GM18858 (cell line): Measurements from ENCODE around the gene LILRA1.
"Not testable (repeated sequence)": the region's sequence is repeated elsewhere in the genome, so short reads cannot be mapped to it uniquely, and the experiment has no call there.

Source experiments
- ATAC-seq: cut with Tn5 transposase; IDR thresholded peaks from one replicate; pipeline ENCODE4 v1.9.1; 2021; ENCODE audit not compliant: unreplicated experiment

The LILRA1 gene

DNA sequence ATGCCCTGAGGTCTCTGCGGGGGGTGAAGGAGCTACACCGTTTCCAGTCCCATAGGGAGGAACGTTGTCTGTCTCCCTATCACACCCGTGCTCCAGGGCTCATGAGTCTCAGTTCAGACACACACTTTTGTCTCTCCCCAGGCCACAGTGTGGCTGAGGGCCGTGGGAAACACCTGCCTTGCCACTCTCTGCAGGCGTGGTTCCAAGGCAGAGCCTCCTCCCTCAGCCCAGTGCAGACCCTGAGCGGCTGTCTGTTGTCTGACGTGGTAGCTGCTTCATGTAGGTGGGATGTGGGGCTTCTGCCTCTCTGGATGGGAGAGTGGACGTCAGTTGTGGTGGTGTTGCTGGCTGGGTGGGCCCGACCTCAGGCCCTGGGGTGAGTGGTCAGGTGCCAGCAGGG lies 30.8 kb downstream of the LILRA1 start:
- not testable (repeated sequence) for ATAC-seq

DNA sequence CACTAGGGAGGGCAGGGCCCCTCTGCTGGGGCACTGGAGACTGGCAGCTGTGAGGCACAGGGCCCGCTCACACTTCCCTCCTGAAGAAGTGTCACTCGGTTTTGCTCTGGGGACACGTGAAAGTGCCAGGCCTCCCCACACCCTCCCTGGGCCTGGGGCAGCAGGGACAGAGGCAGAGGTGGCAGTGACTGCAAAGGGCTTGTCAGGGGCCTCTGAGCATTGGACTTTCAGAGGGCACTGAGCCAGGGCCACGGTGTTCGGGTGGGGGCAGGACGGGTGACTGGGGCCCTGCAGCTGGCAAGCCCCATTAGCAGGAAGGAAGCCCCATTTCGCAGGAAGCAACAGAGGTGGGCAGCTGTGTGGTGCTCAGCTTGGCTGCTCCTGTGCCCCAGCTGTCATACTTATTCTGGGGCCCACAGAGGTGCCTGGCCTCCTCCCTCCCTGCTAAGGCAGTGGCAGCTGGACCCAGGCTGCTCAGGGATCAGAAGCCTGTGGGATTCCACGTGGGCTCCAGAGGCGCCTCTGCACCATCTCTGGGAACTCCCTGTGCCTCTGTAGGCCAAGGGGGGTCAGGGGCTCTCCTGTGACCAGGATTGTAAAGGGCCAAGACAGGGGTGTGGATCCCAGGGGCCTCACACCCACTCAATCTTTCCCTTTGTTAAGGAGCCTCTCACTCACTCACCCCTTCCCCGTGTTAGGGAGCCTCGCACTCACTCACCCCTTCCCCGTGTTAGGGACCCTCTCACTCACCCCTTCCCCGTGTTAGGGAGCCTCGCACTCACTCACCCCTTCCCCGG lies 31.7 kb downstream of the LILRA1 start:
- not testable (repeated sequence) for ATAC-seq

DNA sequence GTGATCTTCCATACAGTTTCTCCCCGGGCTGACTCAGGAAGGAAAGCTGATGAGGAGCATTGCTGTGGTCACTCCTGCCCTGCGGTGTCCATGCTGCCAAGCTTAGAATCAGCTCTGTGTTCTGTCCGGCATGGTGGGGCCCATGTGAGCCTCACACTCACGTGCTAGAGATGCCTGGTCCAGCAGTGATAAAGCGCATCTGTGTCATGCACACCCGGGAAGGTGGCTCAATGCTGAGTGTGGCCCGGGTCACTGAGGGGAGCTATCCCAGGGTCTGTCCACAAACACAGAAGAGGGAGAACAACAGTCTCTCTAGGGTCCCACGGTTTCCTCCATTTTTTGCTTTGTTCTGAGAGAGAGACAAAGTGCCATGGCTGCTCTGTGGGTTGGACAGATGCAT lies 33.3 kb downstream of the LILRA1 start:
- no peak for ATAC-seq

DNA sequence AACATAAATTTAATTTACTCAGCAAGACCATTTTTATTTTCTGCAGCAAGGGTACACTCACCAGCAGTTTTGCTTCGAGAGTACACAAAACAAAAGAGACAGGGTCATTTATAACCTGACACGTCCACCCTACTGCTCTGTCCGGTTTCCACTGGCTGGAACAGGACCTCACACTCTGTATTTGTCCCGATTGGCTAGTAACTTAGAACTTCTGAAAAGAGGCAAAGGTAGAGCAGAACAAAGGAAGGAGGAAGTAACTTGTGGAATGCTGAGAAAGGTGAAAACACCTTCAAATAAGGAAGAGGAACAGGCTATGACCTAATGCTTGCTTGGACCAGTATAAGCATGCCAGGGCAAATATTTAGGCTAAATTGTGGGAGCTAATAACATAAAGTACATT lies 34.5 kb downstream of the LILRA1 start:
- not testable (repeated sequence) for ATAC-seq

DNA sequence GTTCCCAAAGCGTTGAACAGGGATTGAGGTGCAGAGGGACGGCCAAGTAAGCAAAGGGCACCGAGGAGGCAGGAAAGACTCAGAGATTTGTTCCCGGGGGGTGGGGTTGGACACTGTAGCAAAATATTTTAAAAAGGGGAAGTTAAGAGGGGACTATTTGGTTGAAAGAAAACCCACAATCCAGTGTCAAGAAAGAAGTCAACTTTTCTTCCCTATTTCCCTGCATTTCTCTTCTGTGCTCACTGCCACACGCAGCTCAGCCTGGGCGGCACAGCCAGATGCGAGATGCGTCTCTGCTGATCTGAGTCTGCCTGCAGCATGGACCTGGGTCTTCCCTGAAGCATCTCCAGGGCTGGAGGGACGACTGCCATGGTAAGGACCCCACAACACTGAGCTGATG lies 36.8 kb downstream of the LILRA1 start, which contains the start of gene LILRB1:
Gene LILRB1 (plus strand): TSS at position 223 of the 400 bp plus-strand sequence. CDS start 590 bp downstream, outside the sequence.
- ATAC-seq, result not testable (repeated sequence)

DNA sequence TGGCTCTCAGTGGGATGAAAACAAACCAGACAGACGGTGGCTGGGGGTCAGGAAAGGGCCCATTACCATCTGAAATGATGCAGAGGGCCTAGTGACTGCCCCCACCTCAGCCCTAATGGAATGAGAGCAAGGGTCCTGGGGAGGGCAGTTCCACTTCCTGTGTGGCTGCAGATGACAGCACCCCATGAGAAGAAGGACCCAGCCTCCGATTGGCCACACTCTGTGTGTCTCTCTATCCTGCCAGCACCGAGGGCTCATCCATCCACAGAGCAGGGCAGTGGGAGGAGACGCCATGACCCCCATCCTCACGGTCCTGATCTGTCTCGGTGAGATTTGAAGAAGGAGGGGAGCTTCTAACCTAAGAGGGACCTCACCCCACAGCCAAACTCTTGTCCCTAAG lies 37.4 kb downstream of the LILRA1 start:
- ATAC-seq, result no peak

DNA sequence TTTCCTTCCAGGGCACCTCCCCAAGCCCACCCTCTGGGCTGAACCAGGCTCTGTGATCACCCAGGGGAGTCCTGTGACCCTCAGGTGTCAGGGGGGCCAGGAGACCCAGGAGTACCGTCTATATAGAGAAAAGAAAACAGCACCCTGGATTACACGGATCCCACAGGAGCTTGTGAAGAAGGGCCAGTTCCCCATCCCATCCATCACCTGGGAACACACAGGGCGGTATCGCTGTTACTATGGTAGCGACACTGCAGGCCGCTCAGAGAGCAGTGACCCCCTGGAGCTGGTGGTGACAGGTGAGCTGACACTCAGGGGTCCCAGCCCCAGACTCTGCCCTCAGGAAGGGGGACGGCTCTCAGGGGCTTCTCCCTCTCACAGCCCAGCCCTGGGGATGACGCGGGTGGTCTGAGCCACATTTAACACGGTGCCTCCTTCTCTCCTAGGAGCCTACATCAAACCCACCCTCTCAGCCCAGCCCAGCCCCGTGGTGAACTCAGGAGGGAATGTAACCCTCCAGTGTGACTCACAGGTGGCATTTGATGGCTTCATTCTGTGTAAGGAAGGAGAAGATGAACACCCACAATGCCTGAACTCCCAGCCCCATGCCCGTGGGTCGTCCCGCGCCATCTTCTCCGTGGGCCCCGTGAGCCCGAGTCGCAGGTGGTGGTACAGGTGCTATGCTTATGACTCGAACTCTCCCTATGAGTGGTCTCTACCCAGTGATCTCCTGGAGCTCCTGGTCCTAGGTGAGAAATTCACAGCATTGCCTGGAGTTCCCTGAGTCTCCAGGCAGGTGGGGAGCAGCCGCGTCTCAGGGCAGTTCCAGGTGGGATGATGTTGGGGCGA lies 38.3 kb downstream of the LILRA1 start:
- ATAC-seq, result not testable (repeated sequence)

DNA sequence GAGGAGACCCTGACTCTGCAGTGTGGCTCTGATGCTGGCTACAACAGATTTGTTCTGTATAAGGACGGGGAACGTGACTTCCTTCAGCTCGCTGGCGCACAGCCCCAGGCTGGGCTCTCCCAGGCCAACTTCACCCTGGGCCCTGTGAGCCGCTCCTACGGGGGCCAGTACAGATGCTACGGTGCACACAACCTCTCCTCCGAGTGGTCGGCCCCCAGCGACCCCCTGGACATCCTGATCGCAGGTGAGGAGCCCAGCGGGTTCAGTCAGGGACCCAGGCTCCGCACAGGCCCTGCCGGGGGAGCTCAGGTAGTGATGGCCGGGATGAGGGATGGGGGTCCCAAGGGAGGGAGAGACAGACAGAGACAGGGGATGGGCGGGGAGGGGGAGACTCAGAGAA lies 39.1 kb downstream of the LILRA1 start:
- ATAC-seq, result not testable (repeated sequence)

DNA sequence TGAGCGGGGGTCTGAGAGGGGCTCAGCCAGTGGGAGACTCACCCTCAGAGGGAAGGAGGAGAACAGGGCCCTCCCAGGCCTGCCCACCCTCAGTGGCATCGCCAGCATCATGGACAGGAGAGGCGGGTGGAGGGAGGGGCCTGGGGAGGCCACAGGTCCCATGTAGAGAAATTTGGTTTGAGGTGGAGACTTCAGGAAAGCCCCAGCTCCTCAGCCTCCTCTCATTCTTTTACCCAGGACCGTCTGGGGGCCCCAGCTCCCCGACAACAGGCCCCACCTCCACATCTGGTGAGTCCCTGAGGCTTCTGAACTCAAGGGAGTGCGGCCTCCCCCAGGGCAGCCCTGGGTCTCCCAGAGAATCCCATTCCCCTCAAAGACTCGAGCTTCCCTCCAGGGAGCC lies 40.0 kb downstream of the LILRA1 start:
- ATAC-seq, result no peak

DNA sequence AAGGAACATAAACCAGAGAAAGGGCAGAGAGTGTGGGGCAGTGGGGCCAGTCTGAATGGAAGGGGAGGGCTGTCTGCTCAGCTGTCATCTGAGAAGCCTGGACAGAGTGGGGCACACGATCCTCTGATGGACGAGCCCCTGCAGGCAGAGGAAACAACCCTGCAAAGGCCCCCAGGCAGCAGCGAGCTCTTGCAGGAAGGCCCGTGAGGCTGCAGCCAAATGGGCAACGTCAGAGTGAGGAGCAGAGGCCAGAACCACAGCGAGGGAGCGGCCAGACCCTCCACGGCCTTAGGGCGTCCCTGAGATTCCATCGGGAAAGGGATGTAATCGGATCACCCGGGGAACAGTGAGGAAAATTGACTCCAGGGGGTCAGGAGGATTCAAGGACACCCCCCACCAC lies 42.6 kb downstream of the LILRA1 start:
- ATAC-seq, result not testable (repeated sequence)

DNA sequence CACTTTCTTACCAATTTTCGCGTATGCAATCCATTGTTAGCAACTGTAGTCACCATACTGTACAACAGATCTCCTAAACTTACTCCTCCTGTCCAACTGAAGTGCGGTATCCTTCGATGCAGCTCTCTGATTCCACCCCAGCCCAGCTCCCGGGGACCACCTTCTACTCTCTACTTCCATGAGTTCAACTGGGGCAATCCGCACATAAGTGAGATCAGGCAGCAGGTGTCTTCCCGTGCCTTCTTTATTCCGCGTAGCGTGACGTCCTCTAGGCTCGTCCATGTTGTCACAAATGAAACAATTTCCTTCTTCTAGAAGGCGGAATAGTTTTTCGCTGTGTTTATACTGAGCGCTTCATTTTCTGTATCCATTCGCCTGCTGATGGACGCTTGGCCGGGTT lies 45.3 kb downstream of the LILRA1 start:
- ATAC-seq, result no peak

DNA sequence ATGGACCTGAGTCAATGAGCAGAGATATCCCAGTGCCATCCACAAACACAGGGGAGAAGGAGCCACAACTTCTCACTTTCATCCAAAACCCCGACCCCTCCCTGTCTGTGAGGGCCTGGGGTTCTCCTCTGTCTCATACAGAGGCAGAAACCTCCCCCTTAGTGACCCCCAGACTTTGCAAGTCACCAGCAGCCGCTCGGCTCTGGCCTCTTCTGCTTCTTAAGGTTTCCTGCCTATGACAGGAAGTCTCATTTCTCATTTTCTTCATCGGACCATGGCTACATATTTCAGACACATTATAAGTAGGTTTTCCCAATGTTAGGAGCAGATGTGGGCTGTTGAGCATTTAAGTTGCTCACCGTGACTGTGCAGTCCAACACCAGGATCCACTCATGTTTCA lies 49.5 kb downstream of the LILRA1 start:
- not testable (repeated sequence) for ATAC-seq

DNA sequence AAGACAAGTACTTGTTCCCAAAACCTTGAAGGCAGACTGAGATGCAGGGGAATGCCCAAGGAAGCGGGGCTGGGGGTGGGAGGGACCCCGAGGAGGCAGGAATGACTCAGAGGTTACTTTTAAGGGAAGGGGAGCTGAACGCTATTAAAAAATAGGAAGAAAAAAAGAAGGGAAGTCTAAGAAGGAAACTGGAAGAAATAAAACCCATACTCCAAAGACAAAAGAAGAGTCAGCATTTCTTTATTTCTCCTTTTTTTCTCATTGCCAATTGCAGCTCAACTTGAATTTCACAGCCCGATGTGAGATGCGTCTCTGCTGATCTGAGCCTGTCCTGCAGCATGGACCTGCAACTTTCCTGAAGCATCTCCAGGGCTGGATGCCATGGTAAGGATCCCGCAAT lies 50.2 kb downstream of the LILRA1 start:
- not testable (repeated sequence) for ATAC-seq

DNA sequence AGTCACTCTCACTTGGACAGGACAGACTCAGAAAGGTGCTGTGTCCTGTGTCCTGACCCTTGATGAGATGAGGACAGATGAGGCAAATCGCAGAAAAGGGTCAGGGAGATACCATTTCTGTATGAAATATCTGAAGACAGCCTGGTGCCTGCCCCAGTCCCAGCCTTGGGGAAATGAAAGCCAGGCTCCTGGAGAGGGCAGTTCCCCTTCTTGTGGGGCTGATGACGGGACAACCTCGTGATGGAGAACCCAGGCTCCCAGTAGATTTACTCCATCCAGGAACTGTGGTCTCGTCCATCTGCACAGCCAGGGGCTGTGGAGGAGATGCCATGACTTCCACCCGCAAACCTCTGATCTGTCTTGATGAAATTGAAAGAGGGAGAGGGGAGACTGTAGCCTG lies 50.6 kb downstream of the LILRA1 start:
- ATAC-seq, result no peak

DNA sequence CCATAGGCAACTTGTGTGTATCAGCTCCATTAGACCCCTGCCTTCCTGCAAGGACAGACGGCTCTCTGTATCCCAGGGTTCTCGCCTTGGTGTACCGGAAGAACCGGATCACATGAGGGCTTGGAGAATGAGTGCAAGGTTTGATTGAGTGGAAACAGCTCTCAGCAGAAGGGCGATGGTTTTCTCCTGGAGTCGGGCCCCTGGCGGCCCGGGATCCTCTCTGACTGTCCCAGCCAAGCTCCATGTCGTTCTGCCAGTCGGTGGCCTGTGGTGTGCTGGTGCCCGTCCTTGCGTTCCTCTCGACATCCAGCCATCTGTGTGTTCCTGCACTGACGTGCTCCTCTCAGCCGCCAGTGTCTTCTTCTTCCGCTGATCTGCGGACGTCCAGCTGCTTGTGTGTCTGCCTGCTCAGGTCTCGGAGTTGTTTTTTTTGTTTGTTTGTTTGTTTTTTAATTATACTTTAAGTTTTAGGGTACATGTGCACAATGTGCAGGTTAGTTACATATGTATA lies 53.0 kb downstream of the LILRA1 start:
- no peak for ATAC-seq

DNA sequence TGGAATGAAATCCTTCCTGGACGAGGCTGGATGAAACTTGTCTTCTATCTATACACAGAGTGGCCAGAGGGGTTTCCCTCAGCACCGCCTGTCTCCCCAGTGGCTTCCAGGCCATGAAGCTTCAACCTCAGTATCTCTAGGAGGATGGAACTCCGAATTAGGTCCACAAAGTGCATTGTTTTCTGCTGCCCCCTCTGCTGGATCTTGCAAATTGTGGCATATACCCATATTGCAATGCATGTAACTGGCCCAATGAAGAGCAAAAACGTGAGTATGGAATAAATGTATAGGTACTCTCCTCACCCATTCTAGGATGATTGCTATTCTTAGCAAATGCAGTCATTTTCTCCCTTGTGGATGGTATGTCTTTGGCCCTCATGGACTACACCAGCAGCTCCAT lies 54.7 kb downstream of the LILRA1 start:
- no peak for ATAC-seq

DNA sequence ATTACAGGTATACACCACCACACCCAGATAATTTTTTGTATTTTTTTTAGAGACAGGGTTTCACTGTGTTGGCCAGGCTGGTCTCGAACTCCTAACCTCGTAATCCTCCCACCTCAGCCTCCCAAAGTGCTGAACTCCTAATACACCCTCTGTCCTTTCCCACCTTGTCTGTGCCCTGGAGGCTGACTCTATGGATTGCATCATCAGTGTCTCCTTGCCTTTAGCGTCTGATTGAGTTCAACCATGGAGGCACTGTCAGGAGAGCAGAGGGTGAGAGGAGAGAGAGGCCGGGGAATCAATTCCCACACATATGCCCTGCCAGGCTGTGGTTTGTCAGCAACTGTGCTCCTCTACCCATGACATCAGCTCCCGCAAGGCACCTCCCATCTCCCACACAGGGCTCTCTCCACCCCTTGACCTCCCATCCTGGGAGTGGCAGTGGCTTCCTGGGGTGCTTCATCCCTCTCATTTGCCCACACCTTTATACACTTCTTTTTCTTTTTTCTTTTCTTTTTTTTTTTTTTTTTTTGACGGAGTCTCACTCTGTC lies 56.8 kb downstream of the LILRA1 start:
- ATAC-seq, result no peak
